HTR-8/SVneo (cell line): ENCODE results near the gene CCNI2.
A peak's percentile ranks its signal among the peaks of the same experiment; 100 is the strongest.
"Not testable (repeated sequence)": the region's sequence is repeated elsewhere in the genome, so short reads cannot be mapped to it uniquely, and the experiment has no call there.

Experiments
- DNase-seq: peaks from one replicate; pipeline ENCODE4 v3.0.0; 2011; ENCODE audit warnings: low spot score, mixed read lengths; ENCODE audit not compliant: insufficient read length
- FAIRE-seq: peaks from 2 replicates; lab custom pipeline; 2011; peaks lifted over from hg19 to GRCh38; lab: Jason Lieb, UNC

Gene CCNI2

GRCh38 chr5:132777209-132778069, 30.2 kb downstream of the CCNI2 start, which contains the start of gene SEPTIN8:
Gene SEPTIN8 (minus strand): TSS chr5:132777239. CDS start chr5:132777137, 102 bp downstream.
- DNase-seq = no peak
- peak; percentile 23 for FAIRE-seq

GRCh38 chr5:132778129-132778528, 30.9 kb downstream of the CCNI2 start:
- no peak for DNase-seq
- FAIRE-seq = no peak

GRCh38 chr5:132778856-132779255, 31.6 kb downstream of the CCNI2 start:
- FAIRE-seq (no peak), DNase-seq (no peak)

GRCh38 chr5:132779961-132780360, 32.7 kb downstream of the CCNI2 start:
- FAIRE-seq (no peak), DNase-seq (no peak)

GRCh38 chr5:132780577-132780976, 33.4 kb downstream of the CCNI2 start:
- DNase-seq (no peak), FAIRE-seq (no peak)

- FAIRE-seq (no peak), DNase-seq (no peak)
These were observed 33.8 kb downstream of the CCNI2 start for GRCh38 chr5:132781029-132781428.

- DNase-seq = peak; percentile 50
- peak; percentile 31 for FAIRE-seq
These were observed 34.9 kb downstream of the CCNI2 start for GRCh38 chr5:132782101-132782500.

GRCh38 chr5:132785365-132785764, 38.1 kb downstream of the CCNI2 start:
- FAIRE-seq = no peak
- DNase-seq = no peak

GRCh38 chr5:132785864-132786263, 38.6 kb downstream of the CCNI2 start:
- no peak for DNase-seq
- FAIRE-seq = no peak

GRCh38 chr5:132787076-132787475, 39.9 kb downstream of the CCNI2 start:
- FAIRE-seq (no peak), DNase-seq (no peak)

- FAIRE-seq (no peak), DNase-seq (no peak)
These were observed 41.3 kb downstream of the CCNI2 start for GRCh38 chr5:132788508-132788907.

GRCh38 chr5:132788990-132789886, 42.0 kb downstream of the CCNI2 start:
- DNase-seq (no peak), FAIRE-seq (no peak)

GRCh38 chr5:132790201-132790865, 43.1 kb downstream of the CCNI2 start:
- FAIRE-seq = no peak
- DNase-seq = no peak

- FAIRE-seq = no peak
- DNase-seq = no peak
These were observed 43.8 kb downstream of the CCNI2 start for GRCh38 chr5:132791026-132791425.

- FAIRE-seq (no peak), DNase-seq (no peak)
These were observed 50.4 kb downstream of the CCNI2 start for GRCh38 chr5:132797651-132798050.

- FAIRE-seq = no peak
These were observed 52.2 kb downstream of the CCNI2 start for GRCh38 chr5:132799392-132799791.

GRCh38 chr5:132800545-132800944, 53.3 kb downstream of the CCNI2 start:
- DNase-seq (no peak), FAIRE-seq (no peak)

More at GRCh38 chr5:132799392-132799791, 52.2 kb downstream of the CCNI2 start:
- no peak for DNase-seq

- no peak for DNase-seq
- FAIRE-seq = no peak
These were observed 54.9 kb downstream of the CCNI2 start for GRCh38 chr5:132802044-132802684.

- FAIRE-seq, DNase-seq: not testable (repeated sequence)
These were observed 55.5 kb downstream of the CCNI2 start for GRCh38 chr5:132802685-132803066.
